GM10266 (cell line): ENCODE measurements around the gene AGAP1.

Experiments
- DNase-seq: peaks from one replicate; pipeline ENCODE4 v3.0.0; 2012; ENCODE audit errors: extremely low spot score
- CTCF ChIP-seq: IDR thresholded peaks from 2 replicates; pipeline ENCODE4 v1.5.1; 2012; ENCODE audit warnings: mild to moderate bottlenecking, low read depth; ENCODE audit not compliant: control insufficient read depth, insufficient read depth; ENCODE audit errors: missing control alignments

AGAP1 gene

GRCh38 chr2:235934059-235934773 lies 440.4 kb downstream of the AGAP1 start:
- no peak for DNase-seq
- no peak for TF ChIP-seq CTCF

DNA sequence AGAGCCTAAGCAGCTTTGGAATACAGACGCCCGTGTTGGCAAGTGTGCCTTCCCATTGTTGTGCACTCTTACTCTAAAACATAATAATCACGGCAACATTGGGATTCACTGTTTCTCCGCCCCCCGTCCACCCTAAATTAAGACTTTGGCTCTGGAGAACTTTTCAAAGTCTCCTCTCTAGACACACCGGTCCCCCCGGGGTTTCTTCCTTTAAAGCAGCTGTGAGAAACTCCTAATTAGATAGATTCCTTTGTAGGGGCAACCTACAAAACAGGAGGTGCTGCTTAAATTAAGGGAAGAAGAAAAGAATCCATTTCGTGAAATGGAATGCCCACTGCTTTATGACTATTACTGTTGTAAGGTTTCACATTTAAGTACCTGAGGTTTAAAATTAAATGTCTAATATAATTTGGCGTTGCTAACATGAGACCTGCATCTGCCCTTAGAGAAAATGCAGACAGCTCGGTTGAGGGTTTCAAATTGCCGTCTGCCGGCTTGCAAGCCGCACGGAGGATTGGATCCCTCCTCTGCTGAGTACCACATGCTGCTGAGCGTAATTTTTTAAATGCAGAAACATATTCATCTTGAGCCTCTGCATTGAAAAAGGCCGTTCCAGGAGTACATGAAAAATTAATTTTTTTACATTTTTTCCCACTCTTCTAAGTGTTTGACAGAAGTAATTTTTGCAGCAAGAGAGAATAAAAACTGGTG lies 441.1 kb downstream of the AGAP1 start:
- no peak for DNase-seq

DNA sequence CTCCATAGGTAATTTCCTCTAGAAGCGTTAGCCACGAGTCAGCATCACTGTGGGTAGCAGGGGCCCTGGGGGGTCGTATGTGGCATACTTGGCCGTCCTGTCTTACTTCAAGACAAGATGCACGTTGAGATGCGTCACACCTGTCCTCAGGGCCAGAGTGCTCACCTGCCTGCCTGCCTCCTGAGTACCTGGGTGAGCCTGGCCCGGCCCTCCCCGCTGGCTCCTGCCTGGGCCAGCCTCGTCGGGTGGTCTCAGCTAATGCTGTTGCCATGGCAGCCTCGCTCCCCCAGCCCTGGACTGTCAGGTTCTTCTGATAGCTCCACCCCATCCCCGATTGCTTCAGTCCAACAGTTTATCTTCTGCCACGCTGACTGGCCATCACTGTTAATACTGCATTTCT lies 441.9 kb downstream of the AGAP1 start:
- no peak for DNase-seq
- no peak for TF ChIP-seq CTCF

More for the DNA sequence above, 441.1 kb downstream of the AGAP1 start:
- no peak for TF ChIP-seq CTCF

- DNase-seq, result no peak
- TF ChIP-seq CTCF, result no peak
Measured at GRCh38 chr2:235936493-235936892, 442.6 kb downstream of the AGAP1 start.

GRCh38 chr2:235937087-235937486 lies 443.2 kb downstream of the AGAP1 start:
- no peak for DNase-seq
- TF ChIP-seq CTCF, result no peak

DNA sequence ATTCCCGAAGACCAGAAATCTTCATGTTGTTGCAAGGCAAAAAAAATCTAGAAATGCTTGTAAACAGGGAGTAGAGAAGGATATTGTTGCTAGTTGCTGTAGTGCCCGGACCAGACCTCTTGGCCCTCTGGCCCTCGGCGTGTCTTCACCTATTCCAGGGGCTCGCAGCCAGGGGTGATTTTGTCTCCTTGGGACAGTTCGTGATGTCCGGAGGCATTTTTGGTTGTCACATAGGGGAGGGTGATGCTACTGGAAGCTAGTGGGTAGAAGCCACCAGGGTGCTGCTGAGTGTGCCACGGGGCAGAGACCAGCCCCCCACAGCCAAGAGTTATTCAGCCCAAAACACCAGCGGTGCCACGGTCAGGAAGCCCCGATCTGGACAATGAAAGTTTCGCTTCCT lies 443.7 kb downstream of the AGAP1 start:
- no peak for DNase-seq
- no peak for TF ChIP-seq CTCF

DNA sequence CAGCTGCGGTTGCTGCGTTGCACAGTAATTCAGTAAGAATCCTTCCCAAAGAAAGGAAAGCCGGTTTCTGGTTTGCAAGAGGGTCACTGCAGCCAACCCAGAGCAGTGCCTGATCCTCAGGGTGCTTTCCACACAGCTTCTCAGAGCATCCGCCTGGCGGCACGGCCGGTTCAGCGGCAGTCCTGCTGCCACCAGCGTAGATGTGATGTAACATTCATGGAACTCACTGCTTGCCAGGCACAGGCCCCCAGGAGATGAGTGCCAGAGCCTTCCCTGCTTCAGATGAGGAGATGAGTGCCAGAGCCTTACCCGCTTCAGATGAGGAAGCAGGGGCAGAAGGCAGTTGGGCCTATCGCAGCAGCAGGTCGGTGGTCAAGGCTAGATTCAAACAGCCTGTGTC lies 444.1 kb downstream of the AGAP1 start:
- no peak for DNase-seq
- no peak for TF ChIP-seq CTCF
